Calu3 (cell line): ENCODE measurements around the gene PDLIM1. TPM values are rescaled to one million over a fixed set of nuclear protein-coding genes. Genes with fewer than 3 reads are reported as not detected.

Source experiments
- BruUV-seq: library from RNA; stranded (reverse); fragments of 400-500 nt; replicated peaks from 2 replicates; lab custom pipeline; 2021; lab: Mats Ljungman, UMichigan
- CTCF ChIA-PET: fragments of 300-600 bp; sonication (Branson Sonifier 250); formaldehyde crosslinking; loops from one replicate; lab custom pipeline; 2022; ENCODE audit warnings: antibody characterized with exemption; lab: Charles Lee
- DNase-seq: peaks from one replicate; pipeline ENCODE4 v3.0.0; 2022
- H3K27ac Mint-ChIP-seq: one replicate; pipeline ENCODE4 v1.8.0; 2022; ENCODE audit warnings: mixed read lengths; ENCODE audit not compliant: unreplicated experiment
- H3K27me3 Mint-ChIP-seq: one replicate; pipeline ENCODE4 v1.8.0; 2022; ENCODE audit warnings: mixed read lengths; ENCODE audit not compliant: unreplicated experiment
- H3K36me3 Mint-ChIP-seq: one replicate; pipeline ENCODE4 v1.8.0; 2022; ENCODE audit warnings: mild to moderate bottlenecking, moderate library complexity, mixed read lengths; ENCODE audit not compliant: insufficient read depth, unreplicated experiment
- H3K4me1 Mint-ChIP-seq: one replicate; pipeline ENCODE4 v1.8.0; 2022; ENCODE audit warnings: mild to moderate bottlenecking, low read depth, mixed read lengths; ENCODE audit not compliant: unreplicated experiment
- H3K4me3 Mint-ChIP-seq: one replicate; pipeline ENCODE4 v1.8.0; 2022; ENCODE audit warnings: mild to moderate bottlenecking, low read depth, moderate library complexity, mixed read lengths; ENCODE audit not compliant: unreplicated experiment
- H3K9me3 Mint-ChIP-seq: one replicate; pipeline ENCODE4 v1.8.0; 2022; ENCODE audit warnings: low read depth, mixed read lengths; ENCODE audit not compliant: unreplicated experiment
- CTCF ChIP-seq: fragments of 200-600 bp; IDR thresholded peaks from one replicate; pipeline ENCODE4 v1.8.0; 2022; ENCODE audit warnings: antibody characterized with exemption; ENCODE audit not compliant: unreplicated experiment
- intact Hi-C: fragments of 100-400 bp; cut with micrococcal nuclease; formaldehyde crosslinking; loops from one replicate; pipeline ENCODE4 v1.10.0; 2022; ENCODE audit not compliant: unreplicated experiment
- total RNA-seq: library from RNA; stranded (reverse); gene quantifications from 2 replicates; pipeline ENCODE4 v1.2.3, GENCODE V29; 2022

Gene PDLIM1
- total RNA-seq, 1 experiment from 2014 or later = 49.7 TPM

- DNase-seq = no peak
- CTCF ChIA-PET = interaction anchor here (0.5 to 0.6 kb wide), 2 partner anchors 94 to 149 kb away, joined by 3 to 4 read pairs; no protein-coding TSS in a partner anchor
- no peak for TF ChIP-seq CTCF
- Mint-ChIP-seq H3K4me1 (peaks cover 46% of the 10 kb centered on the region), H3K4me3 (peak overlapping the region; percentile 36), H3K36me3 (peaks cover 16% of the 10 kb centered on the region), H3K9me3 (no peaks in the 10 kb centered on the region), H3K27ac (peak overlapping the region; percentile 98), H3K27me3 (no peaks in the 10 kb centered on the region)
- TSS peak; percentile 94 for BruUV-seq
- intact Hi-C loops = no loop called here
These were observed 23.6 kb downstream of the PDLIM1 start for GRCh38 chr10:95267251-95267650.

- Mint-ChIP-seq H3K27ac (peak overlapping the region; percentile 98), H3K36me3 (peaks cover 16% of the 10 kb centered on the region), H3K4me3 (peak overlapping the region; percentile 36), H3K27me3 (no peaks in the 10 kb centered on the region), H3K9me3 (no peaks in the 10 kb centered on the region), H3K4me1 (peaks cover 46% of the 10 kb centered on the region)
- no TSS peak for BruUV-seq
- CTCF ChIA-PET = interaction anchor here (0.5 to 0.6 kb wide), 2 partner anchors 95 to 149 kb away, joined by 3 to 4 read pairs; no protein-coding TSS in a partner anchor
- peak; percentile 34 for DNase-seq
- TF ChIP-seq CTCF = no peak
- intact Hi-C loops = no loop called here
These were observed 24.1 kb downstream of the PDLIM1 start for GRCh38 chr10:95266674-95267095.

GRCh38 chr10:95265572-95265971 lies 25.2 kb downstream of the PDLIM1 start:
- no peak overlapping the region for H3K27ac Mint-ChIP-seq
- H3K4me1 Mint-ChIP-seq = peaks cover 54% of the 10 kb centered on the region
- no peaks in the 10 kb centered on the region for H3K27me3 Mint-ChIP-seq
- DNase-seq = no peak
- intact Hi-C loops = no loop called here
- CTCF ChIA-PET = interaction anchor here (1.2 to 2.0 kb wide), 2 partner anchors 19 to 43 kb away, joined by 3 to 8 read pairs; no protein-coding TSS in a partner anchor
- no peak overlapping the region for H3K4me3 Mint-ChIP-seq
- no peaks in the 10 kb centered on the region for H3K9me3 Mint-ChIP-seq
- H3K36me3 Mint-ChIP-seq = peaks cover 16% of the 10 kb centered on the region
- BruUV-seq = no TSS peak
- TF ChIP-seq CTCF = no peak

- no peak for TF ChIP-seq CTCF
- CTCF ChIA-PET = interaction anchor here (0.6 to 2.0 kb wide), 6 partner anchors 18 to 1803 kb away, joined by 3 to 12 read pairs (median 8); partner anchors contain the start of gene PDLIM1
- Mint-ChIP-seq H3K4me1 (peaks cover 58% of the 10 kb centered on the region), H3K4me3 (no peak overlapping the region), H3K27ac (peak overlapping the region; percentile 3), H3K36me3 (peaks cover 16% of the 10 kb centered on the region), H3K27me3 (no peaks in the 10 kb centered on the region), H3K9me3 (no peaks in the 10 kb centered on the region)
- intact Hi-C loops = no loop called here
- peak; percentile 34 for DNase-seq
- BruUV-seq = no TSS peak
These were observed 26.4 kb downstream of the PDLIM1 start for GRCh38 chr10:95264227-95265051.
